ENCODE results near the gene TRAPPC10.

Gene TRAPPC10

GRCh38 chr21:43983860-43984420, 28.2 kb upstream of the TRAPPC10 start:
- DNase-seq: no peak

- DNase-seq: no peak
Measured at GRCh38 chr21:43984905-43985689, 27.0 kb upstream of the TRAPPC10 start.

GRCh38 chr21:43985690-43986251, 26.3 kb upstream of the TRAPPC10 start:
- DNase-seq: no peak

GRCh38 chr21:43986544-43987451, 25.3 kb upstream of the TRAPPC10 start:
- no peak for DNase-seq

- no peak for DNase-seq
Measured at GRCh38 chr21:43987509-43987908, 24.6 kb upstream of the TRAPPC10 start.

GRCh38 chr21:43988016-43988415, 24.1 kb upstream of the TRAPPC10 start:
- no peak for DNase-seq

- no peak for DNase-seq
Measured at GRCh38 chr21:43988506-43989230, 23.4 kb upstream of the TRAPPC10 start.

- no peak for DNase-seq
Measured at GRCh38 chr21:43989401-43989800, 22.7 kb upstream of the TRAPPC10 start.

- no peak for DNase-seq
Measured at GRCh38 chr21:43991447-43991991, 20.6 kb upstream of the TRAPPC10 start.

GRCh38 chr21:43992121-43992520, 20.0 kb upstream of the TRAPPC10 start:
- DNase-seq: no peak

- DNase-seq: no peak
Measured at GRCh38 chr21:43993420-43993934, 18.6 kb upstream of the TRAPPC10 start.

- DNase-seq: no peak
Measured at GRCh38 chr21:43994085-43994484, 18.0 kb upstream of the TRAPPC10 start.

GRCh38 chr21:43994646-43995045, 17.5 kb upstream of the TRAPPC10 start:
- no peak for DNase-seq

- no peak for DNase-seq
Measured at GRCh38 chr21:43995521-43996105, 16.5 kb upstream of the TRAPPC10 start.

GRCh38 chr21:43997766-43998742, 14.1 kb upstream of the TRAPPC10 start:
- DNase-seq: no peak

GRCh38 chr21:44000360-44000759, 11.7 kb upstream of the TRAPPC10 start:
- DNase-seq: no peak

- DNase-seq: no peak
Measured at GRCh38 chr21:44002511-44002910, 9.6 kb upstream of the TRAPPC10 start.

- DNase-seq: no peak
Measured at GRCh38 chr21:44003307-44003966, 8.7 kb upstream of the TRAPPC10 start.

- DNase-seq: no peak
Measured at GRCh38 chr21:44005071-44005470, 7.0 kb upstream of the TRAPPC10 start.

- no peak for DNase-seq
Measured at GRCh38 chr21:44005593-44005992, 6.5 kb upstream of the TRAPPC10 start.
